HCT116 (cell line): ENCODE measurements around the gene MAEA. TPM values are rescaled to one million over a fixed set of nuclear protein-coding genes. Genes with fewer than 3 reads are reported as not detected.

ENCODE experiments used
- ATAC-seq: fragments of 200-7000 bp; cut with Tn5 transposase; 2 replicates; pipeline ENCODE4 v1.9.1; 2020; ENCODE audit warnings: mild to moderate bottlenecking, moderate library complexity
- BruUV-seq: library from RNA; stranded (reverse); fragments of 400-500 nt; replicated peaks from 2 replicates; lab custom pipeline; 2021; lab: Mats Ljungman, UMichigan
- CTCF ChIA-PET: fragments of 300-600 bp; sonication (Branson Sonifier 250); formaldehyde crosslinking; loops from one replicate; lab custom pipeline; 2021; ENCODE audit warnings: antibody characterized with exemption; lab: Charles Lee
- POLR2A ChIA-PET: fragments of 300-600, 350-600 bp; sonication (Branson Sonifier 250); formaldehyde crosslinking; loops from one replicate; lab custom pipeline; 2021; ENCODE audit warnings: antibody characterized with exemption; lab: Charles Lee
- RAD21 ChIA-PET, 2 experiments: fragments of 300-600 bp; sonication (Branson Sonifier 250); formaldehyde crosslinking; loops; one replicate each; lab custom pipeline; 2023; ENCODE audit warnings: low total read pairs in 2 of 2; ENCODE audit not compliant: uncharacterized antibody in 2 of 2, unreplicated experiment in 2 of 2, low non-redundant PET in 1 of 2; lab: Charles Lee
- DNase-seq: peaks from one replicate; pipeline ENCODE4 v3.0.0-alpha.2; 2010; ENCODE audit warnings: low read depth, low spot score
- H2AFZ ChIP-seq: fragments of 200-600 bp; shearing (Covaris generic), sonication (generic); 2 replicates; pipeline ENCODE4 v1.6.1; 2017; ENCODE audit warnings: low read depth, mixed run types, mixed read lengths, antibody characterized with exemption, low read length; ENCODE audit not compliant: poor library complexity, severe bottlenecking
- H3K27ac ChIP-seq: 2 replicates; pipeline ENCODE4 v1.5.1; 2012; ENCODE audit warnings: low read depth, low read length
- H3K27me3 ChIP-seq: fragments of 200-600 bp; sonication (generic); 2 replicates; pipeline ENCODE4 v1.6.1; 2016; ENCODE audit warnings: mixed run types, low read length, mixed read lengths; ENCODE audit not compliant: insufficient read depth
- H3K36me3 ChIP-seq, 2 experiments: fragments of 200-500 bp in 1 of 2; fragments of 200-600 bp in 1 of 2; sonication (Bioruptor generic) in 1 of 2; sonication (generic) in 1 of 2; 2 replicates each; pipeline versions ENCODE4 v1.5.1 to v1.6.1; 2014 to 2016; ENCODE audit warnings: low read length in 2 of 2, inconsistent platforms in 1 of 2, mixed read lengths in 1 of 2, mixed run types in 1 of 2; ENCODE audit not compliant: insufficient read depth in 2 of 2, control insufficient read depth in 1 of 2
- H3K4me1 ChIP-seq, 2 experiments: fragments of 200-600 bp in 1 of 2; sonication (generic) in 1 of 2; 2 replicates each; pipeline versions ENCODE4 v1.5.1 to v1.6.1; 2012 to 2017; ENCODE audit warnings: low read length in 2 of 2, inconsistent platforms in 1 of 2, mild to moderate bottlenecking in 1 of 2, mixed read lengths in 1 of 2, mixed run types in 1 of 2, moderate library complexity in 1 of 2; ENCODE audit not compliant: insufficient read depth in 2 of 2, control insufficient read depth in 1 of 2
- H3K4me2 ChIP-seq: fragments of 200-600 bp; sonication (generic); 2 replicates; pipeline ENCODE4 v1.6.1; 2017; ENCODE audit warnings: mixed run types, low read length, mixed read lengths
- H3K4me3 ChIP-seq, 2 experiments: fragments of 200-600 bp in 1 of 2; sonication (generic) in 1 of 2; replicated peaks in 1 of 2; 2 replicates each; pipeline ENCODE4 v1.5.1; 2011 to 2016; ENCODE audit warnings: low read length in 2 of 2, control low read depth in 1 of 2, low read depth in 1 of 2, mild to moderate bottlenecking in 1 of 2, mixed read lengths in 1 of 2, mixed run types in 1 of 2
- H3K79me2 ChIP-seq: fragments of 200-600 bp; sonication (generic); 2 replicates; pipeline ENCODE4 v1.6.1; 2017; ENCODE audit warnings: mild to moderate bottlenecking, mixed run types, low read length, moderate library complexity, mixed read lengths; ENCODE audit not compliant: insufficient read depth
- H3K9ac ChIP-seq: fragments of 200-600 bp; sonication (generic); 2 replicates; pipeline ENCODE4 v1.6.1; 2016; ENCODE audit warnings: low read length, mixed read lengths
- H3K9me2 ChIP-seq: fragments of 200-600 bp; sonication (generic), shearing (Covaris generic); 2 replicates; pipeline ENCODE4 v1.6.1; 2017; ENCODE audit warnings: mixed run types, mild to moderate bottlenecking, moderate library complexity; ENCODE audit not compliant: insufficient read depth
- H3K9me3 ChIP-seq, 2 experiments: fragments of 200-500 bp in 1 of 2; fragments of 200-600 bp in 1 of 2; sonication (Bioruptor generic) in 1 of 2; sonication (generic) in 1 of 2; 2 replicates each; pipeline ENCODE4 v1.6.1; 2014 to 2017; ENCODE audit warnings: low read length in 2 of 2, mixed read lengths in 2 of 2, inconsistent platforms in 1 of 2, low read depth in 1 of 2, mild to moderate bottlenecking in 1 of 2, mixed run types in 1 of 2, moderate library complexity in 1 of 2; ENCODE audit not compliant: control insufficient read depth in 1 of 2, insufficient read depth in 1 of 2
- H4K20me1 ChIP-seq: fragments of 200-600 bp; sonication (generic), shearing (Covaris generic); 2 replicates; pipeline ENCODE4 v1.6.1; 2017; ENCODE audit warnings: mixed run types, mild to moderate bottlenecking, moderate library complexity; ENCODE audit not compliant: insufficient read depth
- ELF1 ChIP-seq: IDR thresholded peaks from 2 replicates; pipeline ENCODE4 v1.6.1; 2012; ENCODE audit warnings: low read depth, borderline replicate concordance
- EZH2 ChIP-seq: fragments of 200-600 bp; sonication (generic); IDR thresholded peaks from 2 replicates; pipeline ENCODE4 v1.6.1; 2017; ENCODE audit warnings: antibody characterized with exemption, mixed run types
- EZH2phosphoT487 ChIP-seq: fragments of 200-600 bp; IDR thresholded peaks from 2 replicates; pipeline ENCODE4 v1.6.1; 2018; ENCODE audit warnings: antibody characterized with exemption, borderline replicate concordance
- JUND ChIP-seq: IDR thresholded peaks from 2 replicates; pipeline ENCODE4 v1.6.1; 2012
- POLR2AphosphoS5 ChIP-seq: IDR thresholded peaks from 2 replicates; pipeline ENCODE4 v1.6.1; 2011; ENCODE audit warnings: mild to moderate bottlenecking, low read depth, low read length, moderate library complexity
- RAD21 ChIP-seq: IDR thresholded peaks from 2 replicates; pipeline ENCODE4 v1.6.1; 2012; ENCODE audit warnings: low read depth, mild to moderate bottlenecking
- SP1 ChIP-seq: IDR thresholded peaks from 2 replicates; pipeline ENCODE4 v1.6.1; 2012; ENCODE audit warnings: low read depth
- SRF ChIP-seq: IDR thresholded peaks from 2 replicates; pipeline ENCODE4 v1.6.1; 2012; ENCODE audit warnings: low read depth
- TCF7L2 ChIP-seq: IDR thresholded peaks from 2 replicates; pipeline ENCODE4 v1.7.0; 2011; ENCODE audit warnings: borderline replicate concordance, inconsistent platforms; ENCODE audit not compliant: insufficient read depth, insufficient read length; ENCODE audit errors: extremely low read depth
- ZBTB33 ChIP-seq: IDR thresholded peaks from 2 replicates; pipeline ENCODE4 v1.6.1; 2011; ENCODE audit warnings: mild to moderate bottlenecking, low read length, moderate library complexity; ENCODE audit not compliant: insufficient replicate concordance; ENCODE audit errors: extremely low read depth
- intact Hi-C: fragments of 100-400 bp; cut with micrococcal nuclease; formaldehyde crosslinking; loops from 2 replicates; pipeline ENCODE4 v1.10.0; 2022
- total RNA-seq: library from RNA; stranded (reverse); gene quantifications from one replicate; pipeline ENCODE4 v1.2.1, GENCODE V29; 2021; ENCODE audit not compliant: unreplicated experiment
- TF ChIP-seq, protein P1 (sequence below), 3 experiments: fragments of 200-600 bp in 1 of 3; sonication (generic) in 1 of 3; IDR thresholded peaks in 2 of 3; conservative IDR thresholded peaks in 1 of 3; 2 replicates each; pipeline ENCODE4 v1.5.1; 2012 to 2017; ENCODE audit warnings: low read depth in 2 of 3, low read length in 2 of 3, antibody characterized with exemption in 1 of 3, borderline replicate concordance in 1 of 3, control low read depth in 1 of 3, mild to moderate bottlenecking in 1 of 3, mixed read lengths in 1 of 3, mixed run types in 1 of 3, moderate library complexity in 1 of 3; ENCODE audit not compliant: insufficient read depth in 1 of 3

MAEA gene
- total RNA-seq, 1 experiment from 2014 or later: 88.3 TPM

GRCh38 chr4:1359976-1360375 is 70.3 kb downstream of the MAEA start:
- H3K36me3 ChIP-seq: no peaks in the 10 kb centered on the region; a peak in 2 of 4 replicates
- H3K4me2 ChIP-seq: no peak overlapping the region
- CTCF ChIA-PET: no interaction called here
- no peak overlapping the region for H3K27ac ChIP-seq
- H3K27me3 ChIP-seq: no peaks in the 10 kb centered on the region
- H2AFZ ChIP-seq: no peak overlapping the region
- no peaks in the 10 kb centered on the region for H3K79me2 ChIP-seq
- H3K9ac ChIP-seq: no peak overlapping the region
- H3K4me1 ChIP-seq: peaks cover 0 to 5% of the 10 kb centered on the region in 2 experiments; a peak in 1 of 4 replicates
- H4K20me1 ChIP-seq: no peaks in the 10 kb centered on the region
- DNase-seq (no peak), ATAC-seq (no peak)
- RAD21 ChIA-PET: no interaction called here
- H3K9me2 ChIP-seq: no peaks in the 10 kb centered on the region
- BruUV-seq: no TSS peak
- intact Hi-C loops: loop anchor here (10.0 kb wide), 1 partner anchor 155 kb away; no protein-coding TSS in a partner anchor
- TF ChIP-seq JUND (no peak), EZH2 (no peak), EZH2phosphoT487 (no peak), ZBTB33 (no peak)
- H3K4me3 ChIP-seq: no peak overlapping the region
- H3K9me3 ChIP-seq: no peaks in the 10 kb centered on the region
- POLR2A ChIA-PET: no interaction called here

DNA sequence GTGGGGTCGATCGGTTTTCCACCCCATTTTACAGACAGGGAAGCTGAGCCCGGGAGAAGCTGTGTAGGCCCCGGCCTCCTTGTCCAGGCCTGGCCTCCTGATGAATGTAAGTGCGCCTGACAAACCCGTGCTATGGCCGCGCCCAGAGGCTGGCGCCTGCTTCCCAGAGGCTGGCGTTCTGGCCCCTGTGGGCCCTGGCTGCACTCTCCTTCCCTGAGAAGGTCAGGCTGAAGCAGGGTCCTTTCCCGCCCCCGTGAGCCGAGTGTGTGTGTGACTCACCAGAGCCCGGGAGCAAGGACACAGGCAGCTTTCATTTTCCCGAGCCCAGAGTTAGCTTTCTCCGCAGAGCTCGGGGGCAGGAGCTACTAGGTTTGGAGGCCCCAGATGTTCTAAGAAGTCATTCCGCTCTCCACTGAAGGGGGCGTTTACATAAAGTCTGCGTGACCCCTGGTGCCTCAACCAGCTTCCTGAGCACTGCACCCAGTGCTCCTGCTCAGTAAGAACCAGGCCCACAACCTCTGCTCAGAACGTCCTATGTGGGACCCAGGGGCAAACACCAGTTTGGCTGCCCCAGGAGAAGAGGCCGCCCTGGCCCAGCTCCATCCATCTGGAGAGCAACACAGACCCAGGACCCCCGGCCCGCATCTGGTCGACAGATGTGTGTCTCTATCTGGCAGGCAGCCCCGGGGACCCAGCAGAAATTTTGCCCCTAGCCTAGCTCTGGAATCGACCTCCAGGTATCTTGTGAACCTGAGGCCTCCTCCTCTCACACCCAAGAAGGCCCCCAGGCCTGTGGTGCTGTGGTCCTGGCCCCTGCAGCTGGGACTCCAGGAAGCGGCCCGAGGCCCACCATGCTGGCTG is 71.0 kb downstream of the MAEA start:
- intact Hi-C loops: no loop called here
- no peak for TF ChIP-seq EZH2phosphoT487
- TF ChIP-seq SRF: no peak
- no peak for TF ChIP-seq EZH2
- TF ChIP-seq RAD21: no peak
- TF ChIP-seq POLR2AphosphoS5: no peak
- TF ChIP-seq, protein P1, sequence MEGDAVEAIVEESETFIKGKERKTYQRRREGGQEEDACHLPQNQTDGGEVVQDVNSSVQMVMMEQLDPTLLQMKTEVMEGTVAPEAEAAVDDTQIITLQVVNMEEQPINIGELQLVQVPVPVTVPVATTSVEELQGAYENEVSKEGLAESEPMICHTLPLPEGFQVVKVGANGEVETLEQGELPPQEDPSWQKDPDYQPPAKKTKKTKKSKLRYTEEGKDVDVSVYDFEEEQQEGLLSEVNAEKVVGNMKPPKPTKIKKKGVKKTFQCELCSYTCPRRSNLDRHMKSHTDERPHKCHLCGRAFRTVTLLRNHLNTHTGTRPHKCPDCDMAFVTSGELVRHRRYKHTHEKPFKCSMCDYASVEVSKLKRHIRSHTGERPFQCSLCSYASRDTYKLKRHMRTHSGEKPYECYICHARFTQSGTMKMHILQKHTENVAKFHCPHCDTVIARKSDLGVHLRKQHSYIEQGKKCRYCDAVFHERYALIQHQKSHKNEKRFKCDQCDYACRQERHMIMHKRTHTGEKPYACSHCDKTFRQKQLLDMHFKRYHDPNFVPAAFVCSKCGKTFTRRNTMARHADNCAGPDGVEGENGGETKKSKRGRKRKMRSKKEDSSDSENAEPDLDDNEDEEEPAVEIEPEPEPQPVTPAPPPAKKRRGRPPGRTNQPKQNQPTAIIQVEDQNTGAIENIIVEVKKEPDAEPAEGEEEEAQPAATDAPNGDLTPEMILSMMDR (IDR thresholded peaks at IDR 0.05 in 2 of 3, conservative IDR thresholded peaks at IDR 0.05 in 1 of 3; ENCODE audit: borderline replicate concordance in 1 of 3, insufficient read depth in 1 of 3, low read depth in 2 of 3, low read length in 2 of 3): no peak
- no peak for TF ChIP-seq TCF7L2
- no peak for TF ChIP-seq ELF1
- no peak for TF ChIP-seq SP1
- H4K20me1 ChIP-seq: no peaks in the 10 kb centered on the region
- DNase-seq (no peak), ATAC-seq (no peak)
- CTCF ChIA-PET: no interaction called here
- H3K4me3 ChIP-seq: no peak overlapping the region
- H3K27ac ChIP-seq: no peak overlapping the region
- H3K79me2 ChIP-seq: no peaks in the 10 kb centered on the region
- RAD21 ChIA-PET: no interaction called here
- no peak overlapping the region for H3K4me2 ChIP-seq
- H3K9me2 ChIP-seq: no peaks in the 10 kb centered on the region
- H3K36me3 ChIP-seq: no peaks in the 10 kb centered on the region; a peak in 1 of 4 replicates
- peaks cover 0 to 5% of the 10 kb centered on the region in 2 experiments; a peak in 1 of 4 replicates for H3K4me1 ChIP-seq
- POLR2A ChIA-PET: no interaction called here
- BruUV-seq: no TSS peak
- no peaks in the 10 kb centered on the region for H3K27me3 ChIP-seq
- H3K9ac ChIP-seq: no peak overlapping the region
- H2AFZ ChIP-seq: no peak overlapping the region
- no peaks in the 10 kb centered on the region for H3K9me3 ChIP-seq
